NB4 (cell line): ENCODE measurements around the gene HIBADH.

Source experiments
- MAX ChIP-seq: IDR thresholded peaks from 2 replicates; pipeline ENCODE4 v1.6.1; 2011; ENCODE audit warnings: low read depth, low read length
- POLR2A ChIP-seq: IDR thresholded peaks from 2 replicates; pipeline ENCODE4 v1.6.1; 2011; ENCODE audit warnings: mild to moderate bottlenecking; ENCODE audit not compliant: insufficient read length; ENCODE audit errors: extremely low read depth
- TF ChIP-seq, protein P1 (sequence below): IDR thresholded peaks from one replicate; pipeline ENCODE4 v1.5.1; 2012; ENCODE audit warnings: low read depth, low read length

DNA sequence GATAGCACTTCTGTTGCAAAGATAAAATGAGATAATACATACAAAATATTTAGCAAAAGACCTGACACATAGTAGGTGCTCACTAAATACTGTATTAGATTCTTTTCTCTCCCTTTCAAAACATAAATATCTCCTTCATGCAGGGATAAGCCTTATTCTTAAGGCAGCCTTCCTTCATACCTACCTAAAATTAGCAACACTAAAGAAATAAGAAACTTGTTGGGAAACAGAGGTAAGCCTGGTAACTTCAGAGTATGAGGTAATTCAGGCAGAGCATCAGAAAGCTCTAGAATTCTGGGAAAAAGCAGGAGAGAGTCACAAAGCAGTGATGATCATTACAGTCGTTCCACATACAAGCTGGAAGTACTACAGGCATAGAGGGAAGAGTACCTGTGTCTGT, 15.2 kb downstream of the HIBADH start:
- TF ChIP-seq, protein P1, sequence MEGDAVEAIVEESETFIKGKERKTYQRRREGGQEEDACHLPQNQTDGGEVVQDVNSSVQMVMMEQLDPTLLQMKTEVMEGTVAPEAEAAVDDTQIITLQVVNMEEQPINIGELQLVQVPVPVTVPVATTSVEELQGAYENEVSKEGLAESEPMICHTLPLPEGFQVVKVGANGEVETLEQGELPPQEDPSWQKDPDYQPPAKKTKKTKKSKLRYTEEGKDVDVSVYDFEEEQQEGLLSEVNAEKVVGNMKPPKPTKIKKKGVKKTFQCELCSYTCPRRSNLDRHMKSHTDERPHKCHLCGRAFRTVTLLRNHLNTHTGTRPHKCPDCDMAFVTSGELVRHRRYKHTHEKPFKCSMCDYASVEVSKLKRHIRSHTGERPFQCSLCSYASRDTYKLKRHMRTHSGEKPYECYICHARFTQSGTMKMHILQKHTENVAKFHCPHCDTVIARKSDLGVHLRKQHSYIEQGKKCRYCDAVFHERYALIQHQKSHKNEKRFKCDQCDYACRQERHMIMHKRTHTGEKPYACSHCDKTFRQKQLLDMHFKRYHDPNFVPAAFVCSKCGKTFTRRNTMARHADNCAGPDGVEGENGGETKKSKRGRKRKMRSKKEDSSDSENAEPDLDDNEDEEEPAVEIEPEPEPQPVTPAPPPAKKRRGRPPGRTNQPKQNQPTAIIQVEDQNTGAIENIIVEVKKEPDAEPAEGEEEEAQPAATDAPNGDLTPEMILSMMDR = no peak
- no peak for TF ChIP-seq POLR2A
- no peak for TF ChIP-seq MAX
